T-helper 2 cell treated with Interferon-gamma antibody and Interleukin-4, amounts not matched to agents 5 μg/mL and 100 μg/mL, for 36 hours (primary cell): ENCODE data around the gene KCNMB2.
"Not testable (repeated sequence)": the region's sequence is repeated elsewhere in the genome, so short reads cannot be mapped to it uniquely, and the experiment has no call there.

Experiments used
- DNase-seq: peaks from one replicate; pipeline ENCODE4 v3.0.0; 2021; ENCODE audit warnings: low spot score
- H3K27ac Mint-ChIP-seq: one replicate; pipeline ENCODE4 v1.8.0; 2021; ENCODE audit warnings: mild to moderate bottlenecking, mixed read lengths
- H3K27me3 Mint-ChIP-seq: one replicate; pipeline ENCODE4 v1.8.0; 2021; ENCODE audit warnings: low read depth, mixed read lengths
- H3K36me3 Mint-ChIP-seq: one replicate; pipeline ENCODE4 v1.8.0; 2021; ENCODE audit warnings: low read depth, mixed read lengths
- H3K4me1 Mint-ChIP-seq: one replicate; pipeline ENCODE4 v1.8.0; 2021; ENCODE audit warnings: low read depth, mixed read lengths
- H3K4me3 Mint-ChIP-seq: one replicate; pipeline ENCODE4 v1.8.0; 2022; ENCODE audit warnings: mild to moderate bottlenecking, moderate library complexity, mixed read lengths
- H3K9me3 Mint-ChIP-seq: one replicate; pipeline ENCODE4 v1.8.0; 2021; ENCODE audit warnings: mixed read lengths

The KCNMB2 gene

GRCh38 chr3:178512647-178513046 lies 23.6 kb upstream of the KCNMB2 start:
- H3K4me1 Mint-ChIP-seq = no peaks in the 10 kb centered on the region
- H3K27me3 Mint-ChIP-seq = no peaks in the 10 kb centered on the region
- H3K36me3 Mint-ChIP-seq = no peaks in the 10 kb centered on the region
- no peak overlapping the region for H3K27ac Mint-ChIP-seq
- DNase-seq = no peak
- H3K4me3 Mint-ChIP-seq = no peak overlapping the region
- no peaks in the 10 kb centered on the region for H3K9me3 Mint-ChIP-seq

- no peak overlapping the region for H3K27ac Mint-ChIP-seq
- no peaks in the 10 kb centered on the region for H3K27me3 Mint-ChIP-seq
- H3K9me3 Mint-ChIP-seq = no peaks in the 10 kb centered on the region
- no peak for DNase-seq
- no peaks in the 10 kb centered on the region for H3K36me3 Mint-ChIP-seq
- no peak overlapping the region for H3K4me3 Mint-ChIP-seq
- no peaks in the 10 kb centered on the region for H3K4me1 Mint-ChIP-seq
These were observed 22.5 kb upstream of the KCNMB2 start for GRCh38 chr3:178513546-178514380.

- Mint-ChIP-seq H3K4me3 (no peak overlapping the region), H3K27ac (no peak overlapping the region), H3K9me3 (no peaks in the 10 kb centered on the region), H3K36me3 (no peaks in the 10 kb centered on the region), H3K4me1 (no peaks in the 10 kb centered on the region), H3K27me3 (no peaks in the 10 kb centered on the region)
- no peak for DNase-seq
These were observed 21.8 kb upstream of the KCNMB2 start for GRCh38 chr3:178514401-178514800.

- not testable (repeated sequence) for DNase-seq, H3K9me3 Mint-ChIP-seq, H3K4me3 Mint-ChIP-seq, H3K27ac Mint-ChIP-seq, H3K4me1 Mint-ChIP-seq, H3K27me3 Mint-ChIP-seq, H3K36me3 Mint-ChIP-seq
These were observed 21.0 kb upstream of the KCNMB2 start for GRCh38 chr3:178515076-178515744.

GRCh38 chr3:178517665-178518334 lies 18.4 kb upstream of the KCNMB2 start:
- no peak for DNase-seq
- Mint-ChIP-seq H3K27ac (no peak overlapping the region), H3K4me1 (no peaks in the 10 kb centered on the region), H3K27me3 (no peaks in the 10 kb centered on the region), H3K9me3 (no peaks in the 10 kb centered on the region), H3K4me3 (no peak overlapping the region), H3K36me3 (no peaks in the 10 kb centered on the region)

- no peaks in the 10 kb centered on the region for H3K9me3 Mint-ChIP-seq
- H3K4me1 Mint-ChIP-seq = no peaks in the 10 kb centered on the region
- H3K27ac Mint-ChIP-seq = no peak overlapping the region
- H3K4me3 Mint-ChIP-seq = no peak overlapping the region
- H3K27me3 Mint-ChIP-seq = no peaks in the 10 kb centered on the region
- no peak for DNase-seq
- H3K36me3 Mint-ChIP-seq = no peaks in the 10 kb centered on the region
These were observed 17.4 kb upstream of the KCNMB2 start for GRCh38 chr3:178518660-178519396.

GRCh38 chr3:178519701-178520100 lies 16.5 kb upstream of the KCNMB2 start:
- no peak overlapping the region for H3K27ac Mint-ChIP-seq
- H3K27me3 Mint-ChIP-seq = no peaks in the 10 kb centered on the region
- no peaks in the 10 kb centered on the region for H3K9me3 Mint-ChIP-seq
- no peaks in the 10 kb centered on the region for H3K4me1 Mint-ChIP-seq
- no peaks in the 10 kb centered on the region for H3K36me3 Mint-ChIP-seq
- H3K4me3 Mint-ChIP-seq = no peak overlapping the region
- no peak for DNase-seq

GRCh38 chr3:178520451-178520850 lies 15.8 kb upstream of the KCNMB2 start:
- Mint-ChIP-seq H3K27me3 (no peaks in the 10 kb centered on the region), H3K4me3 (no peak overlapping the region), H3K27ac (no peak overlapping the region), H3K4me1 (no peaks in the 10 kb centered on the region), H3K9me3 (no peaks in the 10 kb centered on the region), H3K36me3 (no peaks in the 10 kb centered on the region)
- no peak for DNase-seq

GRCh38 chr3:178522200-178523052 lies 13.8 kb upstream of the KCNMB2 start:
- H3K4me1 Mint-ChIP-seq = no peaks in the 10 kb centered on the region
- H3K36me3 Mint-ChIP-seq = no peaks in the 10 kb centered on the region
- no peak overlapping the region for H3K4me3 Mint-ChIP-seq
- no peak overlapping the region for H3K27ac Mint-ChIP-seq
- H3K27me3 Mint-ChIP-seq = no peaks in the 10 kb centered on the region
- no peak for DNase-seq
- H3K9me3 Mint-ChIP-seq = no peaks in the 10 kb centered on the region

- Mint-ChIP-seq H3K36me3 (no peaks in the 10 kb centered on the region), H3K4me3 (no peak overlapping the region), H3K27ac (no peak overlapping the region), H3K9me3 (no peaks in the 10 kb centered on the region), H3K4me1 (no peaks in the 10 kb centered on the region), H3K27me3 (no peaks in the 10 kb centered on the region)
- DNase-seq = no peak
These were observed 11.0 kb upstream of the KCNMB2 start for GRCh38 chr3:178525251-178525650.

- Mint-ChIP-seq H3K4me1 (no peaks in the 10 kb centered on the region), H3K27me3 (no peaks in the 10 kb centered on the region), H3K4me3 (no peak overlapping the region), H3K9me3 (no peaks in the 10 kb centered on the region), H3K27ac (no peak overlapping the region), H3K36me3 (no peaks in the 10 kb centered on the region)
- DNase-seq = no peak
These were observed 9.9 kb upstream of the KCNMB2 start for GRCh38 chr3:178526291-178526690.

GRCh38 chr3:178527981-178528380 lies 8.3 kb upstream of the KCNMB2 start:
- no peak for DNase-seq
- no peaks in the 10 kb centered on the region for H3K4me1 Mint-ChIP-seq
- H3K36me3 Mint-ChIP-seq = no peaks in the 10 kb centered on the region
- no peak overlapping the region for H3K4me3 Mint-ChIP-seq
- no peaks in the 10 kb centered on the region for H3K27me3 Mint-ChIP-seq
- H3K27ac Mint-ChIP-seq = no peak overlapping the region
- no peaks in the 10 kb centered on the region for H3K9me3 Mint-ChIP-seq

GRCh38 chr3:178529606-178530225 lies 6.5 kb upstream of the KCNMB2 start:
- Mint-ChIP-seq H3K9me3 (no peaks in the 10 kb centered on the region), H3K27ac (no peak overlapping the region), H3K27me3 (no peaks in the 10 kb centered on the region), H3K4me1 (no peaks in the 10 kb centered on the region), H3K36me3 (no peaks in the 10 kb centered on the region), H3K4me3 (no peak overlapping the region)
- no peak for DNase-seq
